Activated T-cell treated with anti-CD3 and anti-CD28 coated beads, Interleukin-2, amount 50 U/mL, for 24 hours (primary cell): ENCODE results near the gene ZNF575.
"Not testable (repeated sequence)": the region's sequence is repeated elsewhere in the genome, so short reads cannot be mapped to it uniquely, and the experiment has no call there.

ENCODE experiments used
- DNase-seq: peaks from one replicate; pipeline ENCODE4 v3.0.0-alpha.2; 2020
- H3K27ac Mint-ChIP-seq: 2 replicates; pipeline ENCODE4 v1.8.0; 2020; ENCODE audit warnings: mild to moderate bottlenecking, mixed read lengths
- H3K27me3 Mint-ChIP-seq: 2 replicates; pipeline ENCODE4 v1.8.0; 2020; ENCODE audit warnings: mixed read lengths
- H3K36me3 Mint-ChIP-seq: 2 replicates; pipeline ENCODE4 v1.8.0; 2020; ENCODE audit warnings: low read depth, mixed read lengths
- H3K4me1 Mint-ChIP-seq: 2 replicates; pipeline ENCODE4 v1.8.0; 2020; ENCODE audit warnings: low read depth, mixed read lengths
- H3K4me3 Mint-ChIP-seq: 2 replicates; pipeline ENCODE4 v1.8.0; 2020; ENCODE audit warnings: mild to moderate bottlenecking, moderate library complexity, mixed read lengths
- H3K9me3 Mint-ChIP-seq: 2 replicates; pipeline ENCODE4 v1.8.0; 2020; ENCODE audit warnings: mixed read lengths

ZNF575 gene

GRCh38 chr19:43503501-43504425 is 29.2 kb upstream of the ZNF575 start:
- peaks cover 62% of the 10 kb centered on the region for H3K36me3 Mint-ChIP-seq
- H3K27ac Mint-ChIP-seq, result peak overlapping the region; percentile 98
- peak overlapping the region; percentile 97 for H3K4me3 Mint-ChIP-seq
- H3K27me3 Mint-ChIP-seq, result no peaks in the 10 kb centered on the region
- H3K9me3 Mint-ChIP-seq, result no peaks in the 10 kb centered on the region
- DNase-seq, result peak; percentile 99
- H3K4me1 Mint-ChIP-seq, result peaks cover 35% of the 10 kb centered on the region

- DNase-seq, result no peak
- Mint-ChIP-seq H3K4me1 (peaks cover 35% of the 10 kb centered on the region), H3K4me3 (peak within 1 kb of the TSS; percentile 97), H3K36me3 (peaks cover 61% of the 10 kb centered on the region), H3K27ac (peak within 1 kb of the TSS; percentile 98), H3K27me3 (no peaks in the 10 kb centered on the region), H3K9me3 (no peaks in the 10 kb centered on the region)
These were observed 28.4 kb upstream of the ZNF575 start, which contains the start of gene PHLDB3 for GRCh38 chr19:43504426-43505185. Gene PHLDB3 (minus strand): TSS chr19:43504746. CDS start chr19:43504118, 628 bp downstream.

- DNase-seq, result no peak
- H3K27ac Mint-ChIP-seq, result peak overlapping the region; percentile 82
- H3K27me3 Mint-ChIP-seq, result no peaks in the 10 kb centered on the region
- H3K4me3 Mint-ChIP-seq, result peak overlapping the region; percentile 42
- peaks cover 35% of the 10 kb centered on the region for H3K4me1 Mint-ChIP-seq
- H3K36me3 Mint-ChIP-seq, result peaks cover 65% of the 10 kb centered on the region
- no peaks in the 10 kb centered on the region for H3K9me3 Mint-ChIP-seq
These were observed 27.9 kb upstream of the ZNF575 start for GRCh38 chr19:43505186-43505456.

- no peak overlapping the region for H3K4me3 Mint-ChIP-seq
- peak overlapping the region; percentile 81 for H3K27ac Mint-ChIP-seq
- H3K9me3 Mint-ChIP-seq, result no peaks in the 10 kb centered on the region
- no peak for DNase-seq
- peaks cover 68% of the 10 kb centered on the region for H3K36me3 Mint-ChIP-seq
- H3K27me3 Mint-ChIP-seq, result no peaks in the 10 kb centered on the region
- peaks cover 33% of the 10 kb centered on the region for H3K4me1 Mint-ChIP-seq
These were observed 27.0 kb upstream of the ZNF575 start for GRCh38 chr19:43505941-43506340.

GRCh38 chr19:43506629-43507028 is 26.4 kb upstream of the ZNF575 start:
- peaks cover 69% of the 10 kb centered on the region for H3K36me3 Mint-ChIP-seq
- H3K4me1 Mint-ChIP-seq, result peaks cover 33% of the 10 kb centered on the region
- H3K4me3 Mint-ChIP-seq, result no peak overlapping the region
- DNase-seq, result no peak
- H3K9me3 Mint-ChIP-seq, result no peaks in the 10 kb centered on the region
- peak overlapping the region; percentile 77 for H3K27ac Mint-ChIP-seq
- H3K27me3 Mint-ChIP-seq, result no peaks in the 10 kb centered on the region

GRCh38 chr19:43507880-43508279 is 25.1 kb upstream of the ZNF575 start:
- Mint-ChIP-seq H3K9me3 (no peaks in the 10 kb centered on the region), H3K4me3 (no peak overlapping the region), H3K36me3 (peaks cover 72% of the 10 kb centered on the region), H3K27me3 (no peaks in the 10 kb centered on the region), H3K27ac (peak overlapping the region; percentile 71), H3K4me1 (peaks cover 26% of the 10 kb centered on the region)
- DNase-seq, result no peak

GRCh38 chr19:43510713-43511112 is 22.3 kb upstream of the ZNF575 start:
- Mint-ChIP-seq H3K4me3 (no peak overlapping the region), H3K9me3 (no peaks in the 10 kb centered on the region), H3K36me3 (peaks cover 77% of the 10 kb centered on the region), H3K27ac (no peak overlapping the region), H3K4me1 (peaks cover 8% of the 10 kb centered on the region), H3K27me3 (no peaks in the 10 kb centered on the region)
- no peak for DNase-seq

- Mint-ChIP-seq H3K27me3 (no peaks in the 10 kb centered on the region), H3K4me3 (no peak overlapping the region), H3K4me1 (peaks cover 7% of the 10 kb centered on the region), H3K27ac (no peak overlapping the region), H3K9me3 (no peaks in the 10 kb centered on the region), H3K36me3 (peaks cover 76% of the 10 kb centered on the region)
- DNase-seq, result no peak
These were observed 21.7 kb upstream of the ZNF575 start for GRCh38 chr19:43511324-43511723.

GRCh38 chr19:43512399-43512798 is 20.6 kb upstream of the ZNF575 start:
- not testable (repeated sequence) for H3K4me1 Mint-ChIP-seq, DNase-seq, H3K9me3 Mint-ChIP-seq, H3K27me3 Mint-ChIP-seq, H3K4me3 Mint-ChIP-seq
- H3K36me3 Mint-ChIP-seq, result peaks cover 75% of the 10 kb centered on the region
- H3K27ac Mint-ChIP-seq, result peak overlapping the region; percentile 3

- no peak for DNase-seq
- no peaks in the 10 kb centered on the region for H3K27me3 Mint-ChIP-seq
- H3K36me3 Mint-ChIP-seq, result peaks cover 53% of the 10 kb centered on the region
- peaks cover 25% of the 10 kb centered on the region for H3K4me1 Mint-ChIP-seq
- peak overlapping the region; percentile 71 for H3K27ac Mint-ChIP-seq
- no peak overlapping the region for H3K4me3 Mint-ChIP-seq
- no peaks in the 10 kb centered on the region for H3K9me3 Mint-ChIP-seq
These were observed 14.9 kb upstream of the ZNF575 start for GRCh38 chr19:43518051-43518450.

- no peaks in the 10 kb centered on the region for H3K9me3 Mint-ChIP-seq
- peak; percentile 82 for DNase-seq
- H3K27me3 Mint-ChIP-seq, result no peaks in the 10 kb centered on the region
- peaks cover 43% of the 10 kb centered on the region for H3K36me3 Mint-ChIP-seq
- H3K4me1 Mint-ChIP-seq, result peaks cover 27% of the 10 kb centered on the region
- H3K4me3 Mint-ChIP-seq, result peak overlapping the region; percentile 28
- H3K27ac Mint-ChIP-seq, result peak overlapping the region; percentile 83
These were observed 13.4 kb upstream of the ZNF575 start for GRCh38 chr19:43519436-43520088.

GRCh38 chr19:43522929-43523328 is 10.1 kb upstream of the ZNF575 start:
- DNase-seq, result no peak
- Mint-ChIP-seq H3K36me3 (peaks cover 47% of the 10 kb centered on the region), H3K9me3 (no peaks in the 10 kb centered on the region), H3K4me1 (peaks cover 40% of the 10 kb centered on the region), H3K4me3 (no peak overlapping the region), H3K27me3 (no peaks in the 10 kb centered on the region), H3K27ac (peak overlapping the region; percentile 67)

- not testable (repeated sequence) for H3K27me3 Mint-ChIP-seq, DNase-seq, H3K9me3 Mint-ChIP-seq, H3K4me3 Mint-ChIP-seq
- Mint-ChIP-seq H3K27ac (peak overlapping the region; percentile 26), H3K4me1 (peaks cover 43% of the 10 kb centered on the region), H3K36me3 (peaks cover 45% of the 10 kb centered on the region)
These were observed 9.3 kb upstream of the ZNF575 start for GRCh38 chr19:43523696-43524095.

- Mint-ChIP-seq H3K4me1 (peaks cover 39% of the 10 kb centered on the region), H3K4me3 (peak overlapping the region; percentile 93)
- peak; percentile 70 for DNase-seq
These were observed 7.8 kb upstream of the ZNF575 start for GRCh38 chr19:43524922-43525835.

More at GRCh38 chr19:43524922-43525835, 7.8 kb upstream of the ZNF575 start:
- H3K9me3 Mint-ChIP-seq, result no peaks in the 10 kb centered on the region
- H3K27ac Mint-ChIP-seq, result peak overlapping the region; percentile 98
- H3K27me3 Mint-ChIP-seq, result no peaks in the 10 kb centered on the region
- H3K36me3 Mint-ChIP-seq, result peaks cover 41% of the 10 kb centered on the region
